HUES6 (cell line): ENCODE measurements around the gene ACKR2.
"Not testable (repeated sequence)": the region's sequence is repeated elsewhere in the genome, so short reads cannot be mapped to it uniquely, and the experiment has no call there.

ENCODE experiments used
- H3K27ac ChIP-seq: 2 replicates; pipeline ENCODE4 v1.7.0; 2013; ENCODE audit warnings: low read depth, mild to moderate bottlenecking, low read length, inconsistent platforms
- H3K27me3 ChIP-seq: 2 replicates; pipeline ENCODE4 v1.6.1; 2013; ENCODE audit warnings: low read length; ENCODE audit not compliant: control insufficient read depth, insufficient read depth
- H3K36me3 ChIP-seq: 2 replicates; pipeline ENCODE4 v1.6.1; 2013; ENCODE audit warnings: low read length; ENCODE audit not compliant: control insufficient read depth, insufficient read depth
- H3K4me1 ChIP-seq: 2 replicates; pipeline ENCODE4 v1.6.1; 2013; ENCODE audit warnings: low read length; ENCODE audit not compliant: control insufficient read depth, insufficient read depth
- H3K4me3 ChIP-seq: 2 replicates; pipeline ENCODE4 v1.5.1; 2013; ENCODE audit warnings: low read depth, low read length
- H3K9ac ChIP-seq: one replicate; pipeline ENCODE4 v1.6.1; 2013; ENCODE audit warnings: mild to moderate bottlenecking, low read length
- H3K9me3 ChIP-seq: 2 replicates; pipeline ENCODE4 v1.6.1; 2013; ENCODE audit warnings: low read depth, low read length; ENCODE audit not compliant: control insufficient read depth, insufficient read depth

The ACKR2 gene

DNA sequence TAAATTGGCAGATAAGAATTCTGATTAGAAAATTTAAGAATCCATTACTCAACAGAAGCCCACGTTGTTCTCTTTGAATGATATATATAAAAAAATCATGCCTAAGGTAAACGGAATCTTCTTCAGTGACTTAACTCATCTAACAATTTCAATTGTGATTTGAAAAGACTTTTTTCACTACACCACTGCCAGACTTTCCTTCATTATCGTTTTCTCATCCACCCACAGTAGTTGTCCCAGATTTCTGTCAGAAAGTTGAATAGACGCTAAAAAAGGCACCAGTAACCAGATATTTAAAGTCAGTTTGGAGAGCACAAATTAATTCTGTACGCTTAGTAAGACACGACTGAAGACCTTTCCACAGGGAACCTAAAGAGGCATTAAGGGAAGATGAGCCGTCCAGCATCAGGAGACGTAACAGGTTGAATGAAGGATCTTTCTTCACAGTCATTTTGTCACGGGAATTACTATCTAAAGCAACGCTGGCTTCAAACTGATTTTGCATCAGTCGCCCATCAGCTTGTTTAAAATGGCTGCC lies 6.3 kb upstream of the ACKR2 start:
- H3K27ac ChIP-seq = peak overlapping the region; percentile 66; the same call in 1 of the 2 replicates
- no peaks in the 10 kb centered on the region for H3K9me3 ChIP-seq
- peak overlapping the region; percentile 85 for H3K4me3 ChIP-seq
- peaks cover 25% of the 10 kb centered on the region for H3K4me1 ChIP-seq
- peaks cover 10% of the 10 kb centered on the region; the same call in 1 of the 2 replicates for H3K27me3 ChIP-seq
- peaks cover 3% of the 10 kb centered on the region; the same call in 1 of the 2 replicates for H3K36me3 ChIP-seq
- H3K9ac ChIP-seq = peak overlapping the region; percentile 95

DNA sequence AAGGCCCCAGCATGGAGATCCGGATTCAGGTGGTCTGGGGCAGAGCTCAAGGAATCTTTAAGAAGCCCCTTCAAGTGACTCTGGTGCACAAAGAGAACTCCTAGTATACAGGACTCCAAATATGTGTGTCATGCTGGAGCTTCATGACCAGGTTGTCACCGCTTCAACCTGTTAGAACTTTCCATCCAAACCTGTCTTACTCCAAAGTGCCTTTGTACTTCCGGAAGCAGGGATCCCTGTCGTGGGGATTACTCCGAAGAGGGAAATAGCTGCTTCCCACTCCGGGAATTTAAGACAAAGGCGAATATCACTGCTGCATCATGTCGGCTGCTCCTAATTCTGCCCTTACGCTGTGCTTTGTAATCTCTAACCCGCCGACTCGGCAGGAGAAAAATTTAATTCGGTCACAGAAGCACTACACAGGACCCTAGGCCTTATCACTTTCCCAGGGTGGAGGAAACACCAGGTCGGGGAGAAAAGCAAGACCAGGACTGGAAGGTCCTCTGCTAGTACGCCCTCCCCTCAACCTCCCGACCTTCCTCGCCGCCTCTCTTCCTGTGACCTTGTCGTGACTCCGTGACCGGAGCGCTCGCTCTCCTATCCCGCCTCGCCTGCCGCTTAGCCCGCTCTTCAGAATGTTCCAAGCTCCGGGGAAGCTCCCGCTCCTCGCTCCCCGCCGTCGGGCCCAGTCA lies 5.7 kb upstream of the ACKR2 start:
- Histone ChIP-seq H3K36me3 (peaks cover 3% of the 10 kb centered on the region; the same call in 1 of the 2 replicates), H3K9me3 (no peaks in the 10 kb centered on the region), H3K27me3 (peaks cover 10% of the 10 kb centered on the region; the same call in 1 of the 2 replicates), H3K27ac (peak overlapping the region; percentile 66; the same call in 1 of the 2 replicates), H3K4me1 (peaks cover 25% of the 10 kb centered on the region), H3K4me3 (peak overlapping the region; percentile 85), H3K9ac (peak overlapping the region; percentile 95)

DNA sequence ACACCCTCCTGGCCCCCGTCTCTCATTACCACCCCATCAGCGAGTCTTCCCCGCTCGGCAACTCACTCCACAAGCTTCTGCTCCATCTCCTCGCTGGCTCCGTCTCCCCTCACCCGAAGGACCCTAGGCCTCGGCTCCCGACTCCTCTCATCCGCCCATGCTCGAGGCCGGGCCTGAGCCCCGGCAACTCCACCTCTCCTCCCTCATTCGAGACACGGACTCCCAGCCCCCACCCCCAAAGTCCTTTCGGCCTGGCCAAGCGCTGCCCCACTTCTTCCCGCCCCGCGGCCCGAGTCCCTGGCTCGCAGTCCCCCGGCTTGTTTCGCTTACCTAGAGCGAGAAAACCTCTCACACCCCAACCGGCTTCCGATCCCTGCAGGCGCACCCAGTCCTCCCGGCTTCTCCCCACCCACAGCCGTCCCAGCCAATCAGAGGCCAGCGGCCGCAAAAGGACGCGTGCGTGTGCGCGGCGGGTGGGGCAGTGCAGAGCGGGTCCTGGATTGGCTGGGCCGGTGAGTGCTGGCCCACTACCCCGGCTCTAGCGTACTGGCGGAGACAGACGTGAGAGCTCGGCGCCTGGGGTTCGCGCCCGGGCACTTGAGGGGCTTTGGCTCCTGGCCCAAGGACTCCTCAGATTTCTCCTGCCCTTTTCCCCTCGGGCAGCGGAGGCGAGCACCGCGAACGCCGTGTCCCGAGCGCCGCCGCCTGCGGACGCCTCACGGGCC lies 5.0 kb upstream of the ACKR2 start, which contains the start of gene HIGD1A:
HIGD1A (minus strand) TSS at position 385 of the 725 bp plus-strand sequence. CDS start 10,237 bp downstream, outside the sequence.
- peak within 1 kb of the TSS; percentile 66; the same call in 1 of the 2 replicates for H3K27ac ChIP-seq
- peaks cover 3% of the 10 kb centered on the region; the same call in 1 of the 2 replicates for H3K36me3 ChIP-seq
- H3K4me3 ChIP-seq = peak within 1 kb of the TSS; percentile 85

DNA sequence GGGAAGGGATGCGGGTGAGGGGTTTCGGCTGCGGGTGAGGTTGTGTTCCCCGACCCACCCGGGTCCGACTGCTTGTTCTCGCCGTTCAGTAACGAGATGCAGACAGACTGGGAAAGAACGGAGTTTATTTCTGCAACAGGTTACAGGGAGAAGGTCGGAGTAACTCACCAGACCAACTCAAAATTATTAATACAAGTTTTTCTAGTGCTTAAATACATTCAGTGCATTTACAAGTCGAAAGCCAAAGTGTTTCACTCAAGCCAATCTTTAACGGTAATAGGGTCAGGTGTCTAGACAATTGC lies 4.5 kb upstream of the ACKR2 start:
- peaks cover 10% of the 10 kb centered on the region; the same call in 1 of the 2 replicates for H3K27me3 ChIP-seq
- peak overlapping the region; percentile 66; the same call in 1 of the 2 replicates for H3K27ac ChIP-seq
- no peaks in the 10 kb centered on the region for H3K9me3 ChIP-seq
- peak overlapping the region; percentile 85 for H3K4me3 ChIP-seq
- peak overlapping the region; percentile 95 for H3K9ac ChIP-seq
- peaks cover 3% of the 10 kb centered on the region; the same call in 1 of the 2 replicates for H3K36me3 ChIP-seq
- H3K4me1 ChIP-seq = peaks cover 19% of the 10 kb centered on the region

More for the DNA sequence above, 5.0 kb upstream of the ACKR2 start, which contains the start of gene HIGD1A:
- Histone ChIP-seq H3K9me3 (no peaks in the 10 kb centered on the region), H3K4me1 (peaks cover 24% of the 10 kb centered on the region), H3K27me3 (peaks cover 10% of the 10 kb centered on the region; the same call in 1 of the 2 replicates), H3K9ac (peak within 1 kb of the TSS; percentile 95)

DNA sequence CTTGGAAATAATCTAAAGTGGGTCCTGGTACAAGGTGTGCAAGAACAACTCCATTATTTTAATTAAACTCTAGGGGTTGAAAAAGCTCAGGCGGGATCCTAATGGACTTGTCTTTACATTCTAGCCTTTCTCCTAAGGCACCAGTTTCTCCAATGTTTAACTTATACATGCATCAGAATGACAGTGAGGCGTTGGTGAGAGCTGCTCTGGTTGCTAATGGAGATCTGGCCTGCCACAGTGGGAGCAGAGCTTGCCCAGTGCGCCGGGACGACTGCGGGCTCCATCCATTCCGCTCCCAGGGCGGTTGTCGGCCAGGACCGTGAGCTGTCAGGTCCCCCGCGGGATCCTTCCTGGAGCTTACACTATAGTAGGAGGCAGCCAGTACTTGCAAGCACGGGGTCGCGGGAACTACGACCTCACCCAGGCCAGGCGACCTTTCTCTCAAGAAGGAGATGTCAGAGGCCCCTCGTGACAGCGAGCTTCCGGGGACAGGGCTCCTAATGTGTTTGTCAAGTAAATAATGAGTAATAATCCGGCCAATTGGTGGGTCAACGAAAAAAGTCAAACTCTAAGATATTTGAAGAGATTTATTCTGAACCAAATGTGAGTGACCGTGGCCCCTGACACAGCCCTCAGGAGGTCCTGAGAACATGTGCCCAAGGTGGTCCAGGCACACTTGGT lies 4.0 kb upstream of the ACKR2 start:
- H3K4me3 ChIP-seq = peak overlapping the region; percentile 85
- peaks cover 10% of the 10 kb centered on the region; the same call in 1 of the 2 replicates for H3K27me3 ChIP-seq
- peaks cover 3% of the 10 kb centered on the region; the same call in 1 of the 2 replicates for H3K36me3 ChIP-seq
- peak overlapping the region; percentile 95 for H3K9ac ChIP-seq
- peaks cover 18% of the 10 kb centered on the region for H3K4me1 ChIP-seq
- H3K9me3 ChIP-seq = no peaks in the 10 kb centered on the region
- peak overlapping the region; percentile 66; the same call in 1 of the 2 replicates for H3K27ac ChIP-seq

DNA sequence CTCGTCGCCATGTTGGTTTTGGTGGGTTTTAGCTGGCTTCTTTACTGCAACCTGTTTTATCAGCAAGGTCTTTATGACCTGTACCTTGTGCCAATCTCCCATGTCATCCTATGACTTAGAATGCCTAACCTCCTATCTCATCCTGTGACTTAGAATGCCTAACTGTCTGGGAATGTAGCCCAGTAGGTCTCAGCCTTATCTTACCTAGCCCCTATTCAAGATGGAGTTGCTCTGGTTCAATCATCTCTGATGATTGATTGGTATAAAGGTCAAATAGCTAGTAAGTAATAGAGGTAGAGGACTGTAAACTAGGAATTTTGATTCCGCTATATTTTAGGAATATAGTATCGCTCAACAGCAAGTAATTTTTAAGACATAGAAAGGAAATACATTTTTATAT lies 1.3 kb upstream of the ACKR2 start:
- H3K9me3 ChIP-seq = no peaks in the 10 kb centered on the region
- H3K4me1 ChIP-seq = peaks cover 19% of the 10 kb centered on the region
- H3K27ac ChIP-seq = no peak overlapping the region
- no peaks in the 10 kb centered on the region for H3K36me3 ChIP-seq
- H3K27me3 ChIP-seq = peaks cover 10% of the 10 kb centered on the region; the same call in 1 of the 2 replicates
- H3K4me3 ChIP-seq = no peak overlapping the region
- no peak overlapping the region for H3K9ac ChIP-seq

DNA sequence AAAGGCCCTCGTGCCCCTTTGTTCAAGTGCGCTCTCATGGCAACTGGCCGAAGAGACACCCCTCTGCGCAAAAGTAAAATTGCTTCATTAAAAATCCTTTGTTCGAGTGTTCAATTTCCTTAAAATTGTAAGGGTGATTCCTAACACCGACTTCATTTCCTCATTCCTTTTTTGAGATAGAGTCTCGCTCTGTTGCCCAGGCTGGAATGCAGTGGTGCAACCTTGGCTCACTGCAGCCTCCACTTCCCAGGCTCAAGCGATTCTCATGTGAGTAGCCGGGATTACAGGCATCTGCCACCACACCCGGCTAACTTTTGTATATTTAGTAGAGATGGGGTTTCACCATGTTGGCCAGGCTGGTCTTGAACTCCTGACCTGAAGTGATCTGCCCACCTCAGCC lies 1.5 kb downstream of the ACKR2 start:
- H3K9me3 ChIP-seq, H3K36me3 ChIP-seq, H3K4me3 ChIP-seq, H3K27ac ChIP-seq, H3K9ac ChIP-seq, H3K27me3 ChIP-seq: not testable (repeated sequence)
- peaks cover 10% of the 10 kb centered on the region for H3K4me1 ChIP-seq

DNA sequence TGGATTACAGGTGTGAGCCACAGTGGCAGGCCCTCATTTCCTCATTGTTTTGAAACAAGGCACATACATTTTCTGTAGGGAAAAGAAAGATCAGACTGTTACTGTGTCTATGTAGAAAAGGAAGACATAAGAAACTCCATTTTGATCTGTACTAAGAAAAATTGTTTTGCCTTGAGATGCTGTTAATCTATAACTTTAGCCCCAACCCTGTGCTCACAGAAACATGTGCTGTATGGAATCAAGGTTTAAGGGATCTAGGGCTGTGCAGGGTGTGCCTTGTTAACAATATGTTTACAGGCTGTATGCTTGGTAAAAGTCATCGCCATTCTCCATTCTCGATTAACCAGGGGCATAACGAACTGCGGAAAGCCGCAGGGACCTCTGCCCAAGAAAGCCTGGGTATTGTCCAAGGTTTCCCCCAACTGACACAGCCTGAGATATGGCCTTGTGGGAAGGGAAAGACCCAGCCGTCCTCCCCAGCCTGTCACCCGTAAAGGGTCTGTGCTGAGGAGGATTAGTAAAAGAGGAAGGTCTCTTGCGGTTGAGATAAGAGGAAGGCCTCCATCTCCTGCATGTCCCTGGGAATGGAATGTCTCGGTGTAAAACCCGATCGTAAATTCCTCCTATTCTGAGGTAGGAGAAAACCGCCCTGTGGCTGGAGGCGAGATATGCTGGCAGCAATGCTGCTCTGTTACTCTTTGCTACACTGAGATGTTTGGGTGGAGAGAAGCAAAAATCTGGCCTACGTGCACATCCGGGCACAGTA lies 2.1 kb downstream of the ACKR2 start:
- H3K4me3 ChIP-seq, H3K27me3 ChIP-seq, H3K36me3 ChIP-seq, H3K9ac ChIP-seq, H3K27ac ChIP-seq, H3K9me3 ChIP-seq: not testable (repeated sequence)
- H3K4me1 ChIP-seq = peaks cover 10% of the 10 kb centered on the region; the same call in 1 of the 2 replicates

DNA sequence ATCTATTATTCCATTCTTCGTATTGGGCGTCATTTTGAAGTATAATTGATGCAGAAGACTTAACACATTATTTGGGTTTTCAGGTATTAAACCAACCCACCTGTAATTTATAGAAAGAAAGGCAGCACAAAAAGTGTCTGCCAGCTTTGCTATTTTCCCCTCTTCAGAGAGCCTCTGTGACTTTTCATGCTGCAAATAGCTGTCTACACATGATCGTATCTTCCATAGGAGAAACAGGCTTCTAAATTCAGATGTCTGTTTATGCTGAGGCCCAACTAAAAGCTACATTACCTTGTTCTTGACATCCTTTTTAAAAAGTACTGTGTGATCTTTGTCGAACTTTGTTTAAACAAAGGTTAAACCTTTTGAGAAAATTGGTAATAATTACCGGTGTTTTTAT lies 5.0 kb downstream of the ACKR2 start:
- H3K27me3 ChIP-seq = no peaks in the 10 kb centered on the region
- H3K9me3 ChIP-seq = no peaks in the 10 kb centered on the region
- peaks cover 10% of the 10 kb centered on the region; the same call in 1 of the 2 replicates for H3K4me1 ChIP-seq
- H3K4me3 ChIP-seq = no peak overlapping the region
- H3K27ac ChIP-seq = no peak overlapping the region
- no peak overlapping the region for H3K9ac ChIP-seq
- no peaks in the 10 kb centered on the region for H3K36me3 ChIP-seq

DNA sequence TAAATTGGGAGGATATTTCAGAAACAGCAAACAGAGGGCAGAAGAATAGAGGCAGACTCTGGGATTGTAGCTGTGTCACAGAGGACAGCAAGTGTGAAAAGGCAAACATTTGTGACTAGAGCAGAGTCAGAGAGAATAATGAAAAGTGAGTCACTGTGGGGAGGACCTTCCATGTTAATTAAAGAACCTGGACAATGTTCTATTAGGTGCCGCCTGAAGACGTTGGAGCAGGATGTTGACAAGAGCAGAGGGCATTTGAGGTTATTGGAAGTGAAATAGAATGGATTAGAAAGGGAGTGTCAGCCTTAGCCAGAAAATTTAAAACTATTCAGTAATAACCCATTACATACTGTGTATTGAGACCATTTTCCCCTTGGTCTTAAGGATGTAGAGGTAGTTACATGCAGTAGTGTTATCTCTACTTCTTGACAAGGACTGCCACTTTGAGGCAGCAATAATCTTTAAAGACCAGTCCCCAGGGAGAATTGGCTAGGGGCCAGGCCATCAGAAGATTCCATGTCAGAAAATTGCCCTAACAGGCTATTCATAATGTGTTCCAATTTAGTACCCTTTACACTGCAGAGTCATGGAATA lies 5.8 kb downstream of the ACKR2 start:
- Histone ChIP-seq H3K9me3 (no peaks in the 10 kb centered on the region), H3K4me1 (peaks cover 16% of the 10 kb centered on the region), H3K9ac (no peak overlapping the region), H3K27me3 (no peaks in the 10 kb centered on the region), H3K36me3 (no peaks in the 10 kb centered on the region), H3K27ac (no peak overlapping the region), H3K4me3 (no peak overlapping the region)
